Measurements from ENCODE around the gene CAMKMT.

Gene CAMKMT

DNA sequence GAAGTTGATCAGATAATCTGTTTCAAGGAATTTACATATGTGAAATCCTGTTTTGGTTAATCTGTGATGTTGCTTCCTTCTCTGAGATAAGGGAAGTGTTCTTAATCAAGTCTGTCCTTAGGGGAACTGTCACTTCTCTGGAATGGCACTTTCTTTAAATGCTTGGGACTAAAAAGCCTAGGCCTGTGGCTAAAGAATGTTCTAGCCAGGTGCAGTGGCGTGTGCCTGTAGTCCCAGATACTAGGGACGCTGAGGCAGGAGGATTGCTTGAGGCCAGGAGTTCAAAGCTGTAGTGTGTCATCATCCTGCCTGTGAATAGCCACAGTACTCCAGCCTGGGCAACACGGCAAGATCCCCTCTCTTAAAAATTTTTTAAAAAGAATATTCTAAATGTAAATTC, 362.2 kb downstream of the CAMKMT start:
- CTCF ChIA-PET = no interaction called here
- TF ChIP-seq, protein P1, sequence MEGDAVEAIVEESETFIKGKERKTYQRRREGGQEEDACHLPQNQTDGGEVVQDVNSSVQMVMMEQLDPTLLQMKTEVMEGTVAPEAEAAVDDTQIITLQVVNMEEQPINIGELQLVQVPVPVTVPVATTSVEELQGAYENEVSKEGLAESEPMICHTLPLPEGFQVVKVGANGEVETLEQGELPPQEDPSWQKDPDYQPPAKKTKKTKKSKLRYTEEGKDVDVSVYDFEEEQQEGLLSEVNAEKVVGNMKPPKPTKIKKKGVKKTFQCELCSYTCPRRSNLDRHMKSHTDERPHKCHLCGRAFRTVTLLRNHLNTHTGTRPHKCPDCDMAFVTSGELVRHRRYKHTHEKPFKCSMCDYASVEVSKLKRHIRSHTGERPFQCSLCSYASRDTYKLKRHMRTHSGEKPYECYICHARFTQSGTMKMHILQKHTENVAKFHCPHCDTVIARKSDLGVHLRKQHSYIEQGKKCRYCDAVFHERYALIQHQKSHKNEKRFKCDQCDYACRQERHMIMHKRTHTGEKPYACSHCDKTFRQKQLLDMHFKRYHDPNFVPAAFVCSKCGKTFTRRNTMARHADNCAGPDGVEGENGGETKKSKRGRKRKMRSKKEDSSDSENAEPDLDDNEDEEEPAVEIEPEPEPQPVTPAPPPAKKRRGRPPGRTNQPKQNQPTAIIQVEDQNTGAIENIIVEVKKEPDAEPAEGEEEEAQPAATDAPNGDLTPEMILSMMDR (IDR thresholded peaks at IDR 0.05; ENCODE audit: insufficient read depth, low read length, missing control alignments) = no peak
- DNase-seq (ENCODE audit: low read depth, low spot score) = no peak
- POLR2A ChIA-PET = no interaction called here
- H3K4me3 ChIP-seq (ENCODE audit: low read depth, low read length) = no peak overlapping the region

DNA sequence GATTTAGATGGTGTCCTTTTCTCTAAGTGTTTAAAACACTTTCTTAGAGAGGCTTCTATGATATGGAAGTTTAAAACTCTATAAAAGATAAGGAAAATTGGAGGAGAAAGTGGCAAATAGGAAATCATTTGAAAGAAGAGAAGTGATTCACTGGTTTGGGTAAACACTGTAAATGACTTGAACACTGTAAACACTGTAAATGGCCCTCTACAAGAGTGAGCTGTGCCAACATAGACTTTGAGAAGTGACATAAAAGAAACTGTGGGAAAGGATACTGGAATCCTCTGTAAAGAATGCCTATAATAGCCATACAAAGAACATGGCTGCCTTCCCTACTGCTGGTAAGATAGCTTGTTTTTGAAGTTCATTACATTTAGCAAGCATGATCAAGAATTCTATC, 368.8 kb downstream of the CAMKMT start:
- no peak for DNase-seq (ENCODE audit: low read depth, low spot score)
- CTCF ChIA-PET = no interaction called here
- TF ChIP-seq, protein P1 (IDR thresholded peaks at IDR 0.05; ENCODE audit: insufficient read depth, low read length, missing control alignments) = no peak
- POLR2A ChIA-PET = no interaction called here
- no peak overlapping the region for H3K4me3 ChIP-seq (ENCODE audit: low read depth, low read length)

DNA sequence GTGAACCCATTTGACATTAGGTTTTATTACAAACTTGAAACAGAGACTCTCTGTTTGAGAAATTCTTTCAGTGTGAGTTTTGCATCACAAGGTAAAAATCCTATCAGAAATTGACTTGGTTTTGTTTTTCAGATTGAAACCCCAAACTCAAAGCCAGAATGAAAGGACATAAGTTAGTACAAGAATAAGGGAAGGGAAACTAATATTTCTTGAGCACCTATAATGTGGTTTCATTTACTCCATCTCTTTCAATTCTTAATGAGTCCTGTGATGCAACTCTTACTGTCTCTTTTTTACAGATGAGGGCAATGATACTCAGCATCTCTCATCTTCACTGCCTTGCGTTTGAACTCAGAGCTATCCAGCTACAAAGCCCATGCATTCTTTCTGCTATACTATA, 369.8 kb downstream of the CAMKMT start:
- CTCF ChIA-PET = no interaction called here
- DNase-seq (ENCODE audit: low read depth, low spot score) = no peak
- TF ChIP-seq, protein P1 (IDR thresholded peaks at IDR 0.05; ENCODE audit: insufficient read depth, low read length, missing control alignments) = no peak
- no peak overlapping the region for H3K4me3 ChIP-seq (ENCODE audit: low read depth, low read length)
- POLR2A ChIA-PET = no interaction called here

DNA sequence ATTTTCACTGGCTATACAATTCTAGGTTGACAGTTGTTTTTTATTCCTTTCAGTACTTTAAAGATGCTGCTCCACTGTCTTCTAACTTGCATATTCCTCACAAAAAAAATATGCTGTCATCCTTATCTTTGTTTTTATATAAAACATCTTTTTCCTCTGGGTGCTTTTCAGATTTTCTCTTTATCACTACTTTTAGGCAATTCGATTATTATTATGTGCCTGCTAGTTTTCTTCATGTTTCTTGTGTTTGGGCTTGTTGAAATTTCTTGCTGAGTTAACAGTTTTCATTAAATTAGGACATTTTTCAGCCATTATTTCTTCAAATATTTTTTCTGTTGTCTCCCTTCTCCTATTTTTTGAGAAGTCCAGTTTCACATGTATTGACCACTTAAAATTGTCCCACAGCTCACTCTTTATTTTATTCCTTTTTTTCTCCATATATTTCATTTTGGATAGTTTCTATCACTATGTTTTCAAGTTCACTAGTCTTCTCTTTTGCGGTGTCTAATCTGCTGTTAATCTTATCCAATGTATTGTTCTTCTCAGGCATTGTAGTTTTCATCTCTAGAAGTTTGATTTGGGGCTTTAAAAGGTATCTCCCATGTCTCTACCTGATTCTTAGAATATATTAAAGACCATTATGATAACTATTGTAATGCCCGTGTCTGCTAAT, 374.7 kb downstream of the CAMKMT start:
- TF ChIP-seq, protein P1 (IDR thresholded peaks at IDR 0.05; ENCODE audit: insufficient read depth, low read length, missing control alignments) = no peak
- CTCF ChIA-PET = no interaction called here
- H3K4me3 ChIP-seq (ENCODE audit: low read depth, low read length) = no peak overlapping the region

DNA sequence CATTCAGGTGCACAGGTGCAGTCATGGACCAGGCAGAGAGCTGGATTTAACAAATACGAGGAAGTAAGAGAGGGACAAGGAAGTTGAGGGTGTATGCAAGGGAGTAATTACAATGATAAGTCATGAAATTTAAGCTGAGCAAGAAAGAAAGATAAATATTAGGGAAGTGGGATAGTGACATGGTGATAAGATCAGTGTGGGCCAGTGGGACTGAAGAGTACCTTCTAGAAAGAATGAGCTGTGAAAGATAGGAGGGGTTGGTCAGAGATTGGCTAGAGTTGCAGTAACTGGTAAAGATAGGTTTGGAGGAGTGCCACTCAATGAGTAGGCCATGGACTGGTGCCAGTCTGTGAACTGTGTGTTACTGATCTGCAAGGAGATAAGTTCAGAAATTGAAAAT, 378.9 kb downstream of the CAMKMT start:
- no peak for DNase-seq (ENCODE audit: low read depth, low spot score)

More for the DNA sequence above, 374.7 kb downstream of the CAMKMT start:
- POLR2A ChIA-PET = no interaction called here
- no peak for DNase-seq (ENCODE audit: low read depth, low spot score)

DNA sequence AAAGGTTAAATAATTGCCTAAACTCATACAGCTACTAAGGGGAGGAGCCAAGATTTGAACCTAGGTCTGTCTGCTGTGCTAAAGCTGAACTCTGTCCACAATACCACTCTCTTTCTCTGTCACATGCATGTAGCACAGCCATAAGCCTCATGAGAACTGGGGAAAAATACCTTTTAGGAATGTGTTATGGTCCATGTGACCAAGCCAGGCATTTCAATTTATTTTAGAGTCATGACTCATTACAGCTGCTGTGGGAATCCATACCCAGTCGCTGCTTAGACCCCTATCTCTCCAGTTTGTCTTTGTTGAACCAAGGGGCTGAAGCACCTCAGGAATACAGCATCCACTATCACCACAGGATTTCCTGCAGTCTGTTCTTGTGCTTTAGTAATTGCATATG, 379.8 kb downstream of the CAMKMT start:
- ChIA-PET CTCF (no interaction called here), POLR2A (no interaction called here)
- no peak overlapping the region for H3K4me3 ChIP-seq (ENCODE audit: low read depth, low read length)
- TF ChIP-seq, protein P1 (IDR thresholded peaks at IDR 0.05; ENCODE audit: insufficient read depth, low read length, missing control alignments) = no peak
- no peak for DNase-seq (ENCODE audit: low read depth, low spot score)

More for the DNA sequence above, 378.9 kb downstream of the CAMKMT start:
- no peak overlapping the region for H3K4me3 ChIP-seq (ENCODE audit: low read depth, low read length)
- ChIA-PET POLR2A (no interaction called here), CTCF (interaction anchor here (0.6 kb wide), 1 partner anchor 10 kb away, joined by 3 read pairs; no protein-coding TSS in a partner anchor)
- TF ChIP-seq, protein P1 (IDR thresholded peaks at IDR 0.05; ENCODE audit: insufficient read depth, low read length, missing control alignments) = no peak

All from AG04449 (cell line).